Kidney (tissue), 14 donors: ENCODE data around the gene GGT5. TPM values are rescaled to one million over a fixed set of nuclear protein-coding genes. Genes with fewer than 3 reads are reported as not detected.
"Not testable (repeated sequence)": the region's sequence is repeated elsewhere in the genome, so short reads cannot be mapped to it uniquely, and the experiment has no call there.

Experiments
- DNase-seq, 5 donors: peaks; one replicate each; pipeline ENCODE4 v3.0.0-alpha.2; 2013 to 2020
- FAIRE-seq: peaks from 2 replicates; lab custom pipeline; 2012; peaks lifted over from hg19 to GRCh38; lab: Jason Lieb, UNC
- H3K27ac ChIP-seq, 2 donors: one replicate each; pipeline ENCODE4 v1.7.0; 2013; ENCODE audit warnings: low read depth in 2 of 2, low read length in 2 of 2, inconsistent platforms in 1 of 2
- H3K27me3 ChIP-seq: one replicate; pipeline ENCODE4 v1.7.1; 2013; ENCODE audit warnings: low read length, inconsistent platforms; ENCODE audit not compliant: control insufficient read depth, insufficient read depth
- H3K36me3 ChIP-seq, 3 donors: one replicate each; pipeline versions ENCODE4 v1.7.0 to v1.7.1; 2013; ENCODE audit warnings: low read length in 3 of 3, control low read depth in 1 of 3, inconsistent platforms in 1 of 3; ENCODE audit not compliant: insufficient read depth in 3 of 3, control insufficient read depth in 2 of 3
- H3K4me1 ChIP-seq, 3 donors: one replicate each; pipeline versions ENCODE4 v1.7.0 to v1.7.1; 2013; ENCODE audit warnings: low read length in 3 of 3, inconsistent platforms in 1 of 3, low read depth in 1 of 3; ENCODE audit not compliant: control insufficient read depth in 2 of 3, insufficient read depth in 2 of 3
- H3K4me3 ChIP-seq, 3 donors: one replicate each; pipeline versions ENCODE4 v1.7.0 to v1.8.1; 2013; ENCODE audit warnings: low read length in 3 of 3, control low read depth in 1 of 3, inconsistent platforms in 1 of 3
- H3K9ac ChIP-seq, 3 donors: one replicate each; pipeline versions ENCODE4 v1.7.0 to v1.7.1; 2013; ENCODE audit warnings: low read length in 3 of 3, control low read depth in 1 of 3, inconsistent platforms in 1 of 3
- H3K9me3 ChIP-seq, 3 donors: one replicate each; pipeline versions ENCODE4 v1.7.0 to v1.7.1; 2013; ENCODE audit warnings: low read length in 3 of 3, control low read depth in 1 of 3, inconsistent platforms in 1 of 3; ENCODE audit not compliant: control insufficient read depth in 2 of 3, insufficient read depth in 1 of 3
- intact Hi-C: fragments of 100-400 bp; cut with DNase I; formaldehyde crosslinking; loops from one replicate; pipeline ENCODE4 v1.11.1; 2022
- polyA plus RNA-seq: library from polyadenylated mRNA; stranded (reverse); fragments of 350-450 nt; fragmentation: Illumina TruSeq; extraction: RNeasy Lipid Tissue Mini Kit (QIAGEN cat#74804); gene quantifications from one replicate; pipeline ENCODE4 v1.2.3, GENCODE V29; 2014; ENCODE audit warnings: low read depth, low replicate concordance; ENCODE audit not compliant: insufficient read depth
- total RNA-seq: library from RNA; stranded (reverse); fragmentation: NEBNext Ultra II Directional; extraction: Animal tissue kit (Norgen Biotek cat#: 25700); gene quantifications from one replicate; pipeline ENCODE4 v1.2.1, GENCODE V29; 2021
- TF ChIP-seq, protein P1 (sequence below): IDR thresholded peaks from 3 replicates; pipeline ENCODE4 v1.5.1; 2012; ENCODE audit warnings: mild to moderate bottlenecking, moderate library complexity, borderline replicate concordance; ENCODE audit not compliant: insufficient read depth; ENCODE audit errors: extremely low read depth
- donor health status: control.
- donor health status: control.
- donor health status: control.
- donor health status: control.
- donor health status: control.
- donor health status: DM: yes; HTN: yes; CAD: no.
- donor health status: Normal renal cell carcinoma (clear cell type).

GGT5 gene
- total and polyA plus RNA-seq, 2 donors from 2014 or later = 63.2 to 103 TPM

- intact Hi-C loops = no loop called here
- TF ChIP-seq, protein P1, sequence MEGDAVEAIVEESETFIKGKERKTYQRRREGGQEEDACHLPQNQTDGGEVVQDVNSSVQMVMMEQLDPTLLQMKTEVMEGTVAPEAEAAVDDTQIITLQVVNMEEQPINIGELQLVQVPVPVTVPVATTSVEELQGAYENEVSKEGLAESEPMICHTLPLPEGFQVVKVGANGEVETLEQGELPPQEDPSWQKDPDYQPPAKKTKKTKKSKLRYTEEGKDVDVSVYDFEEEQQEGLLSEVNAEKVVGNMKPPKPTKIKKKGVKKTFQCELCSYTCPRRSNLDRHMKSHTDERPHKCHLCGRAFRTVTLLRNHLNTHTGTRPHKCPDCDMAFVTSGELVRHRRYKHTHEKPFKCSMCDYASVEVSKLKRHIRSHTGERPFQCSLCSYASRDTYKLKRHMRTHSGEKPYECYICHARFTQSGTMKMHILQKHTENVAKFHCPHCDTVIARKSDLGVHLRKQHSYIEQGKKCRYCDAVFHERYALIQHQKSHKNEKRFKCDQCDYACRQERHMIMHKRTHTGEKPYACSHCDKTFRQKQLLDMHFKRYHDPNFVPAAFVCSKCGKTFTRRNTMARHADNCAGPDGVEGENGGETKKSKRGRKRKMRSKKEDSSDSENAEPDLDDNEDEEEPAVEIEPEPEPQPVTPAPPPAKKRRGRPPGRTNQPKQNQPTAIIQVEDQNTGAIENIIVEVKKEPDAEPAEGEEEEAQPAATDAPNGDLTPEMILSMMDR = no peak
- Histone ChIP-seq H3K9ac (no peak overlapping the region), H3K4me3 (no peak overlapping the region), H3K27ac (no peak overlapping the region), H3K9me3 (no peaks in the 10 kb centered on the region), H3K36me3 (no peaks in the 10 kb centered on the region), H3K27me3 (no peaks in the 10 kb centered on the region), H3K4me1 (no peaks in the 10 kb centered on the region)
- DNase-seq = no peak
- no peak for FAIRE-seq
These were observed 28.2 kb downstream of the GGT5 start for GRCh38 chr22:24216541-24217209.

DNA sequence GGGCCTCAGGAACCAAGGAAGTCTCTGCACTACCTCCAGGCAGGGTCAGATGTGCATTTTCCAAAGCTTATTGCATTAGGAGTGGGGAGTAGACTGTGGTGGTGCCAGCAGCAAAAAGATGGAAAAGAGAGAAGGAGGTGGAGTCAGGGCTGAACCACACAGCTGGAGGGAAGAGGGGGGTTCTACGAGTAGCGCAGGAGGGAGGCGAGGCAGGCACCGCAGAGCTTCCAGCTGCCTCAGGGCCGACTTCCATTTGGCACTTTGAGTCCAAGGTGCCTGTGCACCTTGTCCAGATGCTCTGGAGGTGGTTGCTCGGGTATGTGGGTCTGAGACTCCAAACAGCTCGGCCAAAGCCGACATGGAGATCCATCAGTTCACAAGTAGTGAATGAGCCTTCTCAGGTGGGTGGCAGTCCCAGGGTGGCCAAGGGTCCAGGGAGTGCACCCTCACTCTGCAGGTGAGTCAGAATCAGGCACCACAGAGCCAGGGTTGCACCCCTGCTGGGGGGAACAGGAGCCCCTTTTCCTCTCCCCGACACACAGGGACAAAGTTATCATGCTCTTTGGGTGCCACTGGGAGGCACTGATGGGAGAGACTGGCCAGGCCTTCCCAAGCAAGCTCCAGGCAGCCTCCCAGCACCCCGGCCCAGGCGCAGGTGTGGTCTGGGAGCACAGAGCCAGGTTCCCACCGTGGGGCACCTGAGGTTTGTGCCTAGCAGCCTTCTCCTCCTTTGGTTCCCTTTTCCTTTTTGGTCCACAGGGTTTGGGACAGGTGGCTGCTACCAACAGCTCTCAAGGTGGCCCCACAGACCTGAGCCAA, 30.2 kb downstream of the GGT5 start:
- intact Hi-C loops = no loop called here
- DNase-seq = no peak

GRCh38 chr22:24213111-24213510, 31.8 kb downstream of the GGT5 start:
- DNase-seq, H3K9me3 ChIP-seq, H3K27me3 ChIP-seq, H3K9ac ChIP-seq, intact Hi-C loops, H3K4me1 ChIP-seq, H3K4me3 ChIP-seq, H3K27ac ChIP-seq, FAIRE-seq, H3K36me3 ChIP-seq: not testable (repeated sequence)

More for the DNA sequence above, 30.2 kb downstream of the GGT5 start:
- H3K27ac ChIP-seq = no peak overlapping the region
- no peaks in the 10 kb centered on the region for H3K27me3 ChIP-seq
- no peak overlapping the region for H3K4me3 ChIP-seq
- no peak overlapping the region for H3K9ac ChIP-seq
- no peak for FAIRE-seq
- H3K36me3 ChIP-seq = no peaks in the 10 kb centered on the region
- H3K9me3 ChIP-seq = no peaks in the 10 kb centered on the region
- H3K4me1 ChIP-seq = no peaks in the 10 kb centered on the region
- TF ChIP-seq, protein P1 = no peak

DNA sequence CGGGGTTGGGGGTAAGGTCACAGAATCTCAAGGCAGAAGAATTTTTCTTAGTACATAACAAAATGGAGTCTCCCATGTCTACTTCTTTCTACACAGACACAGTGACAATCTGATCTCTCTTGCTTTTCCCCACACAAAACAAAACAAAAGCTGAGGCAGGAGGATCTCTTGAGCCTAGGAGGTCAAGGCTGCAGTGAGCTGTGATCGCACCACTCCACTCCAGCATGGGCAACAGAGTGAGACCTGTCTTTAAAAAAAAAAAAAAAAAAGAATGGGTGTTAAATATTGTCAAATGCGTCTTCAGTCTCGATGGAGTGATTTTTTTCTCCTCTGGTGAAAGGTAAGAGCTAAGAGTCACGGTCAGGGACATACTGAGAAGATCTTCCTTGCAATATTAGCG, 33.2 kb downstream of the GGT5 start:
- H3K27ac ChIP-seq, H3K9me3 ChIP-seq, H3K4me3 ChIP-seq, H3K27me3 ChIP-seq, H3K36me3 ChIP-seq, intact Hi-C loops, DNase-seq, H3K4me1 ChIP-seq, H3K9ac ChIP-seq, FAIRE-seq: not testable (repeated sequence)

DNA sequence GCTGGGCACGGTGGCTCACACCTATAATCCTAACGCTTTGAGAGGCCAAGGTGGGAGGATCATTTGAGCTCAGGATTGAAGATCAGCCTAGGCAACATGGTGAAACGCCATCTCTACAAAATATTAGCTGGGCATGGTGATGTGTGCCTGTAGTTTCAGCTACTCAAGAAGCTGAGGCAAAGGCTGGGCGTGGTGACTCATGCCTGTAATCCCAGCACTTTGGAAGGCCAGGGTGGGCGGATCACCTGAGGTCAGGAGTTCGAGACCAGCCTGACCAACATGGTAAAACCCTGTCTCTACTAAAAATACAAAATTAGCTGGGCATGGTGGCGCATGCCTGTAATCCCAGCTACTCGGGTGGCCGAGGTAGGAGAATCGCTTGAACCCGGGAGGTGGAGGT, 34.5 kb downstream of the GGT5 start:
- H3K9ac ChIP-seq, intact Hi-C loops, H3K9me3 ChIP-seq, H3K27me3 ChIP-seq, H3K4me3 ChIP-seq, H3K27ac ChIP-seq, DNase-seq, H3K4me1 ChIP-seq, H3K36me3 ChIP-seq, FAIRE-seq: not testable (repeated sequence)
